Gastrocnemius medialis (tissue), 4 donors: ENCODE results near the gene MICOS13.

Experiments
- POLR2A ChIP-seq, 2 donors: fragments of 450-650 bp; IDR thresholded peaks; one replicate each; pipeline ENCODE4 v1.6.1; 2017; ENCODE audit warnings: antibody characterized with exemption in 2 of 2, mild to moderate bottlenecking in 2 of 2, moderate library complexity in 2 of 2
- TF ChIP-seq, protein P1 (sequence below), 5 experiments: fragments of 450-650 bp in 3 of 5; fragments of 200-600 bp in 2 of 5; sonication (generic) in 2 of 5; IDR thresholded peaks in 4 of 5; conservative IDR thresholded peaks in 1 of 5; 1 replicate in 4 of 5; 2 replicates in 1 of 5; pipeline ENCODE4 v1.5.1; 2016 to 2019; ENCODE audit warnings: antibody characterized with exemption in 5 of 5, mild to moderate bottlenecking in 3 of 5, moderate library complexity in 3 of 5

DNA sequence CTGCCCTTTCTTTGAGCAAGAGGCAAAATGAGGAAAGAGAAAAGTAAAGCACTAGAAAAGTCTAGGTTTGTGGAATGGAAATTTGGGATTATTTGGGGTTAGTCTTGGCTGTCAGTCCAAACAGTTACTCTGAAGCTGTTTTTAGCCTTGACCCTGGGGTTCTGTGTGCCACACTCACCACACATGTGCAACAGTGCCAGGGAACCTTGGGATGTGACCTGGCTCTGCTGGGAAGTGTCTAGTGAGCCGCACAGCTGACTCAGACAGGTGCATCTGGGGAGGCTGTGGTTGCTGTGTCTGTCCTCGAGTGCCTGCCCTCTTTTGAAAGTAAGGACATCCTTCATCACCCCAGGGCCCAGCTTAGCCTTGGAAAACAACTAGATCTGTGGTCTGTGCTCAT is 15.8 kb downstream of the MICOS13 start:
- TF ChIP-seq, protein P1, sequence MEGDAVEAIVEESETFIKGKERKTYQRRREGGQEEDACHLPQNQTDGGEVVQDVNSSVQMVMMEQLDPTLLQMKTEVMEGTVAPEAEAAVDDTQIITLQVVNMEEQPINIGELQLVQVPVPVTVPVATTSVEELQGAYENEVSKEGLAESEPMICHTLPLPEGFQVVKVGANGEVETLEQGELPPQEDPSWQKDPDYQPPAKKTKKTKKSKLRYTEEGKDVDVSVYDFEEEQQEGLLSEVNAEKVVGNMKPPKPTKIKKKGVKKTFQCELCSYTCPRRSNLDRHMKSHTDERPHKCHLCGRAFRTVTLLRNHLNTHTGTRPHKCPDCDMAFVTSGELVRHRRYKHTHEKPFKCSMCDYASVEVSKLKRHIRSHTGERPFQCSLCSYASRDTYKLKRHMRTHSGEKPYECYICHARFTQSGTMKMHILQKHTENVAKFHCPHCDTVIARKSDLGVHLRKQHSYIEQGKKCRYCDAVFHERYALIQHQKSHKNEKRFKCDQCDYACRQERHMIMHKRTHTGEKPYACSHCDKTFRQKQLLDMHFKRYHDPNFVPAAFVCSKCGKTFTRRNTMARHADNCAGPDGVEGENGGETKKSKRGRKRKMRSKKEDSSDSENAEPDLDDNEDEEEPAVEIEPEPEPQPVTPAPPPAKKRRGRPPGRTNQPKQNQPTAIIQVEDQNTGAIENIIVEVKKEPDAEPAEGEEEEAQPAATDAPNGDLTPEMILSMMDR (IDR thresholded peaks at IDR 0.05 in 4 of 5, conservative IDR thresholded peaks at IDR 0.05 in 1 of 5), result no peak
- TF ChIP-seq POLR2A (IDR thresholded peaks at IDR 0.05), result no peak
